H1 (cell line): ENCODE data around the gene RASD2. TPM values are rescaled to one million over a fixed set of nuclear protein-coding genes. Genes with fewer than 3 reads are reported as not detected.

Experiments
- CBX5 ChIP-seq: fragments of 300-800, 300-1000 bp; sonication (generic); IDR thresholded peaks from 2 replicates; pipeline ENCODE4 v1.7.1; 2016; ENCODE audit warnings: antibody characterized with exemption, low read length, low read depth
- CTBP2 ChIP-seq: IDR thresholded peaks from 2 replicates; pipeline ENCODE4 v1.7.0; 2011; ENCODE audit warnings: borderline replicate concordance, mild to moderate bottlenecking, moderate library complexity, mixed read lengths, low read length; ENCODE audit not compliant: insufficient read depth, insufficient read length
- RFX5 ChIP-seq: IDR thresholded peaks from 2 replicates; pipeline ENCODE4 v1.6.1; 2011; ENCODE audit warnings: low read depth, low read length, improper control_type of control experiment, borderline replicate concordance
- SIN3A ChIP-seq, 2 experiments: IDR thresholded peaks in 1 of 2; conservative IDR thresholded peaks in 1 of 2; 2 replicates each; pipeline ENCODE4 v1.6.1; 2011 to 2012; ENCODE audit warnings: low read length in 2 of 2, improper control_type of control experiment in 1 of 2, low read depth in 1 of 2, mild to moderate bottlenecking in 1 of 2
- SRF ChIP-seq: IDR thresholded peaks from 2 replicates; pipeline ENCODE4 v1.6.1; 2011; ENCODE audit warnings: mild to moderate bottlenecking, low read depth, low read length, moderate library complexity
- polyA plus RNA-seq, 7 experiments: library from polyadenylated mRNA; depleted of rRNA in 3 of 7; stranded (reverse) in 5 of 7; unstranded in 2 of 7; fragments of >200 nt in 5 of 7; fragments of 200-250 nt in 2 of 7; gene quantifications; 1 replicate in 5 of 7; 2 replicates in 1 of 7; 4 replicates in 1 of 7; pipeline versions ENCODE4 v1.2.1 to v1.2.3, GENCODE V29; 2011 to 2013; ENCODE audit warnings: missing spikeins in 2 of 7, mixed read lengths in 2 of 7
- total RNA-seq: library from RNA; stranded (reverse); fragmentation: NEBNext Ultra II Directional; extraction: Animal tissue kit (Norgen Biotek cat#: 25700); gene quantifications from 2 replicates; pipeline ENCODE4 v1.2.1, GENCODE V29; 2021
- TF ChIP-seq, protein P1 (sequence below): IDR thresholded peaks from 2 replicates; pipeline ENCODE4 v1.6.1; 2011; ENCODE audit warnings: low read length, improper control_type of control experiment
- TF ChIP-seq, protein P2 (sequence below): IDR thresholded peaks from 2 replicates; pipeline ENCODE4 v1.6.1; 2011; ENCODE audit warnings: low read depth, mild to moderate bottlenecking, low read length; ENCODE audit not compliant: insufficient read depth
- TF ChIP-seq, protein P3 (sequence below): IDR thresholded peaks from 2 replicates; pipeline ENCODE4 v1.6.1; 2012; ENCODE audit warnings: inconsistent platforms

Gene RASD2
- total and polyA plus RNA-seq, 2 of the 8 experiments (the other 6 are each of a cell fraction or from before 2014, with no cell fraction given), result 1.9 to 5.1 TPM

DNA sequence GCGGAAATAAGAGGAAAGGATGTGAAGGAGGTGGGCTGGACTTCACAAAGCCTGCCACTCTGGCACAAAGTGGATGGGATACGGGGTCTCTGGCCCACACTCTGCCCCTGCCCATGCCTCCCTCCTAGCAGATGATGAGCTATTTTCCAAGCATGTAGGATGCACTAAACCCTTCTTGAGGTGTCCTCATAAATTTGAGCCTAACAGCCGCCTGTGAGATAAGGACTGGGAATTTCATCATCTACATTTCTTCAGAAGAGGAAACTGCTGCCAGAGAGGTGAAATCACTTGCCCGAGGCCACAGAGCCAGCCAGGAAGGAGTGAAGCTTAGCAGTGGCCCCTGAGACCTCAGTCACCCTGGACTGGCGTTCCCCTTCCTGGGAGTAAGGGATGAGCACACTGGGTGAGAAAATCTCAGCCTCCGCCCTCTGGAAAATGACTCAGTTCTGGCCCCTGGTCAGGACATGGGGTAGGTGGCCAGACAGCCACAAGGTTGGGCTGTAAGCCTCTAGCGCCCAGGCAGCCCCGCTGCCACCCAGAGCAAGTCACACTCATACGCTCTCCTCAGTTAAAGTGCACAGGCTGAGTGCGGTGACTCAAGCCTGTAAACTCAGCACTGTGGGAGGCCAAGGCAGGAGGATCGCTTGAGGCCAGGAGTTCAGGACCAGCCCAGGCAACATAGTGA is 48.6 kb downstream of the RASD2 start (continued):
- TF ChIP-seq, protein P1, sequence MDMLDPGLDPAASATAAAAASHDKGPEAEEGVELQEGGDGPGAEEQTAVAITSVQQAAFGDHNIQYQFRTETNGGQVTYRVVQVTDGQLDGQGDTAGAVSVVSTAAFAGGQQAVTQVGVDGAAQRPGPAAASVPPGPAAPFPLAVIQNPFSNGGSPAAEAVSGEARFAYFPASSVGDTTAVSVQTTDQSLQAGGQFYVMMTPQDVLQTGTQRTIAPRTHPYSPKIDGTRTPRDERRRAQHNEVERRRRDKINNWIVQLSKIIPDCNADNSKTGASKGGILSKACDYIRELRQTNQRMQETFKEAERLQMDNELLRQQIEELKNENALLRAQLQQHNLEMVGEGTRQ, result no peak
- TF ChIP-seq, protein P2, sequence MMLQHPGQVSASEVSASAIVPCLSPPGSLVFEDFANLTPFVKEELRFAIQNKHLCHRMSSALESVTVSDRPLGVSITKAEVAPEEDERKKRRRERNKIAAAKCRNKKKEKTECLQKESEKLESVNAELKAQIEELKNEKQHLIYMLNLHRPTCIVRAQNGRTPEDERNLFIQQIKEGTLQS, result no peak
- no peak for TF ChIP-seq RFX5
- TF ChIP-seq CTBP2, result no peak
- no peak for TF ChIP-seq SIN3A (conservative IDR thresholded peaks at IDR 0.05 in 1 of 2, IDR thresholded peaks at IDR 0.05 in 1 of 2; ENCODE audit: low read depth in 1 of 2, low read length in 2 of 2)
- no peak for TF ChIP-seq SRF
- no peak for TF ChIP-seq CBX5
- TF ChIP-seq, protein P3, sequence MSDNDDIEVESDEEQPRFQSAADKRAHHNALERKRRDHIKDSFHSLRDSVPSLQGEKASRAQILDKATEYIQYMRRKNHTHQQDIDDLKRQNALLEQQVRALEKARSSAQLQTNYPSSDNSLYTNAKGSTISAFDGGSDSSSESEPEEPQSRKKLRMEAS, result no peak
